CD14-positive monocyte (primary cell): ENCODE measurements around the gene TMEM151B. TPM values are rescaled to one million over a fixed set of nuclear protein-coding genes. Genes with fewer than 3 reads are reported as not detected.

Source experiments
- DNase-seq, 3 donors: peaks; one replicate each; pipeline ENCODE4 v3.0.0-alpha.2; 2011 to 2022
- H2AFZ ChIP-seq: 2 replicates; pipeline ENCODE4 v1.6.0; 2012; ENCODE audit warnings: mild to moderate bottlenecking, low read depth, low read length, inconsistent platforms; ENCODE audit not compliant: insufficient read depth, poor library complexity, severe bottlenecking
- H3K27ac ChIP-seq, 2 donors: 1 replicate in 1 of 2; 2 replicates in 1 of 2; pipeline ENCODE4 v1.5.1; 2012 to 2013; ENCODE audit warnings: low read length in 2 of 2, control low read depth in 1 of 2, inconsistent platforms in 1 of 2, low read depth in 1 of 2, mild to moderate bottlenecking in 1 of 2
- H3K27me3 ChIP-seq, 2 donors: one replicate each; pipeline versions ENCODE4 v1.6.0 to v1.6.1; 2011 to 2013; ENCODE audit warnings: low read length in 2 of 2; ENCODE audit not compliant: control insufficient read depth in 2 of 2, insufficient read depth in 2 of 2
- H3K36me3 ChIP-seq, 2 donors: replicated peaks in 1 of 2; 1 replicate in 1 of 2; 2 replicates in 1 of 2; pipeline versions ENCODE4 v1.5.1 to v1.6.1; 2012 to 2013; ENCODE audit warnings: low read length in 2 of 2, control low read depth in 1 of 2, inconsistent platforms in 1 of 2, mild to moderate bottlenecking in 1 of 2; ENCODE audit not compliant: insufficient read depth in 2 of 2, control insufficient read depth in 1 of 2
- H3K4me1 ChIP-seq, 2 donors: 1 replicate in 1 of 2; 2 replicates in 1 of 2; pipeline versions ENCODE4 v1.5.1 to v1.6.1; 2012 to 2013; ENCODE audit warnings: low read length in 2 of 2, control low read depth in 1 of 2, inconsistent platforms in 1 of 2, mild to moderate bottlenecking in 1 of 2, moderate library complexity in 1 of 2; ENCODE audit not compliant: insufficient read depth in 2 of 2, control insufficient read depth in 1 of 2
- H3K4me2 ChIP-seq: replicated peaks from 2 replicates; pipeline ENCODE3; 2012; ENCODE audit warnings: low read length, moderate library complexity, mild to moderate bottlenecking; ENCODE audit not compliant: poor library complexity, severe bottlenecking; ENCODE audit errors: extremely low read depth
- H3K4me3 ChIP-seq, 3 experiments: fragments of 200-600 bp in 1 of 3; sonication (generic) in 1 of 3; replicated peaks in 1 of 3; 1 replicate in 2 of 3; 2 replicates in 1 of 3; pipeline ENCODE4 v1.5.1; 2011 to 2013; ENCODE audit warnings: low read length in 3 of 3, mild to moderate bottlenecking in 3 of 3, control low read depth in 2 of 3, low read depth in 2 of 3, inconsistent platforms in 1 of 3, moderate library complexity in 1 of 3
- H3K79me2 ChIP-seq: 2 replicates; pipeline ENCODE4 v1.6.0; 2012; ENCODE audit warnings: mild to moderate bottlenecking, control low read depth, inconsistent platforms, low read length, moderate library complexity; ENCODE audit not compliant: insufficient read depth
- H3K9ac ChIP-seq: 2 replicates; pipeline ENCODE4 v1.6.0; 2017; ENCODE audit warnings: low read length, mild to moderate bottlenecking; ENCODE audit not compliant: insufficient read depth, poor library complexity, severe bottlenecking
- H3K9me3 ChIP-seq, 2 donors: replicated peaks in 1 of 2; 1 replicate in 1 of 2; 2 replicates in 1 of 2; pipeline versions ENCODE4 v1.5.1 to v1.6.1; 2012 to 2013; ENCODE audit warnings: low read length in 2 of 2, control low read depth in 1 of 2; ENCODE audit not compliant: control insufficient read depth in 1 of 2, insufficient read depth in 1 of 2
- H4K20me1 ChIP-seq: 2 replicates; pipeline ENCODE4 v1.6.0; 2012; ENCODE audit warnings: mild to moderate bottlenecking, low read length, control low read depth, moderate library complexity; ENCODE audit not compliant: insufficient read depth
- H3K27ac Mint-ChIP-seq, 7 donors: one replicate each; pipeline ENCODE4 v1.8.0; 2020; ENCODE audit warnings: mild to moderate bottlenecking in 7 of 7, mixed read lengths in 7 of 7, moderate library complexity in 6 of 7, inconsistent platforms in 2 of 7
- H3K27me3 Mint-ChIP-seq, 3 donors: one replicate each; pipeline ENCODE4 v1.8.0; 2021 to 2022; ENCODE audit warnings: low read depth in 3 of 3, mild to moderate bottlenecking in 3 of 3, mixed read lengths in 3 of 3, moderate library complexity in 3 of 3, inconsistent platforms in 1 of 3
- H3K36me3 Mint-ChIP-seq, 2 donors: one replicate each; pipeline ENCODE4 v1.8.0; 2020; ENCODE audit warnings: mixed read lengths in 2 of 2, inconsistent platforms in 1 of 2, mild to moderate bottlenecking in 1 of 2
- H3K4me1 Mint-ChIP-seq: one replicate; pipeline ENCODE4 v1.8.0; 2020; ENCODE audit warnings: mild to moderate bottlenecking, mixed read lengths
- H3K4me3 Mint-ChIP-seq, 2 donors: one replicate each; pipeline ENCODE4 v1.8.0; 2020; ENCODE audit warnings: mild to moderate bottlenecking in 2 of 2, mixed read lengths in 2 of 2, moderate library complexity in 1 of 2
- H3K9me3 Mint-ChIP-seq, 7 donors: one replicate each; pipeline ENCODE4 v1.8.0; 2020 to 2022; ENCODE audit warnings: mixed read lengths in 7 of 7, mild to moderate bottlenecking in 6 of 7, moderate library complexity in 6 of 7, inconsistent platforms in 2 of 7
- WGBS: methylation state at CpG from one replicate; pipeline ENCODE4 v1.1.5; 2013; ENCODE audit warnings: missing lambda C conversion rate; ENCODE audit not compliant: insufficient coverage; 5-methylcytosine and 5-hydroxymethylcytosine counted together
- intact Hi-C, 2 donors: fragments of 100-400 bp; cut with micrococcal nuclease; formaldehyde crosslinking; loops; one replicate each; pipeline versions ENCODE4 v1.15.0 to v1.15.1; 2023
- polyA plus RNA-seq, 3 donors: library from polyadenylated mRNA; depleted of rRNA in 1 of 3; unstranded in 2 of 3; stranded (reverse) in 1 of 3; fragments of 300-500 nt in 2 of 3; fragments of >200 nt in 1 of 3; fragmentation: Illumina TruSeq in 2 of 3; gene quantifications; 1 replicate in 2 of 3; 2 replicates in 1 of 3; pipeline ENCODE4 v1.2.3, GENCODE V29; 2012 to 2021
- TF ChIP-seq, protein P1 (sequence below): fragments of 200-600 bp; IDR thresholded peaks from one replicate; pipeline ENCODE4 v1.8.0; 2022; ENCODE audit warnings: antibody characterized with exemption, mild to moderate bottlenecking

The TMEM151B gene
- polyA plus RNA-seq, 3 donors = not detected

DNA sequence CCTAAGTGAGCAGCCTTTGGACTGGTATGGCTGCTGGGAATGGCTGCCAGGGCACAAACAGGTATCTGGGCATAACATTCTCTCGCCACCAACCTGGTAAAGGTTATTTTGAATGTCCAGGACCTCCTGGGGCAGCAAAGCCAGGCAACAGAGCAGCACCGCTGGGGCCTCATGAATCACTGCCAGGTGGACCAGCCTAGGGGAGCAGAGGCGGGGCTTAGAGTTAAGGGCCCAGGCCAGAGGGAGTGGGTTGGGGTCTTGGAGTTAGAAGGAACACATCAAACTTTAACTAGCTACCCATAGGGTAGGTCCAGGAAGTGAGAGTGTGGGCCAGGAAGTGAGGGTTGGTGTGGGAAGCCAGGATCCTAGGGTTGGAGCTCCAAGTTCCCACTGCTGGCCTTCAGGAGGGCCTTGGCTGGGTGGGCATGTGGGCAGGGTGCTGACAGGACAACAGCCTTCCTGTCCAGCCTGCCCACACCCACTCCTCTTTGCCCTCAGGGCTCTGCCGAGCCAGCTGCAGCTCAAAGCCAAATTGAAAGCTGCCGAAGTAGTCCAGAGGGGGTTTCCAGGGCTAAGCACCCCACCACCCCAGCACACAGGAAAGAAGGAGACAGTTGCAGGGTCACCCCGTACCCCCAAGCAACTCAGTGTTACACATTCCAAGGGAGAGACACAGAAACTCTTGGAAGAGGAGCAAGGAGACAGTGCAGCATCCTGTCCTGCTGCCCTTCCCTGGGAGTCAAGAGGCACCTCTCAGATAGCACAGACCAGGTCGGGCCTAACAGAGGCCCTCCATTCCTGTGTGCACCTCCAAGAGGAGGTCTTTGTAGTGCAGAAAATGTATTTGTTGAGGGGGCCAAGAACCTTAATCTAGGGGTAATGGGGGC, 7.5 kb upstream of the TMEM151B start:
- Histone ChIP-seq H3K9ac (peak overlapping the region; percentile 96), H3K9me3 (no peaks in the 10 kb centered on the region), H4K20me1 (peaks cover 76% of the 10 kb centered on the region), H3K27me3 (no peaks in the 10 kb centered on the region), H3K4me2 (peak overlapping the region; percentile 98), H3K4me3 (peak overlapping the region; percentile 75 to 99 (median 90)), H3K36me3 (peaks cover 44 to 48% of the 10 kb centered on the region in 2 donors), H3K79me2 (peaks cover 57% of the 10 kb centered on the region), H3K27ac (peak overlapping the region; percentile 96 to 99), H2AFZ (no peak overlapping the region), H3K4me1 (peaks cover 45 to 67% of the 10 kb centered on the region in 2 donors)
- 58% methylated on average over 3 of the region's 7 CpGs for WGBS
- H3K36me3 Mint-ChIP-seq = peaks cover 44 to 57% of the 10 kb centered on the region in 2 donors
- H3K4me3 Mint-ChIP-seq = peak overlapping the region; percentile 99
- peaks cover 0 to 6% (median 2%) of the 10 kb centered on the region in 3 donors for H3K27me3 Mint-ChIP-seq
- peak overlapping the region; percentile 98 to 100 (median 99) for H3K27ac Mint-ChIP-seq
- H3K9me3 Mint-ChIP-seq = no peaks in the 10 kb centered on the region
- peaks cover 67% of the 10 kb centered on the region for H3K4me1 Mint-ChIP-seq
- peak in 1 of 3 donors; percentile 38 for DNase-seq
- intact Hi-C loops = loop anchor here in 1 of 2 donors (10.0 kb wide), 1 partner anchor 468 kb away; no protein-coding TSS in a partner anchor
- TF ChIP-seq, protein P1, sequence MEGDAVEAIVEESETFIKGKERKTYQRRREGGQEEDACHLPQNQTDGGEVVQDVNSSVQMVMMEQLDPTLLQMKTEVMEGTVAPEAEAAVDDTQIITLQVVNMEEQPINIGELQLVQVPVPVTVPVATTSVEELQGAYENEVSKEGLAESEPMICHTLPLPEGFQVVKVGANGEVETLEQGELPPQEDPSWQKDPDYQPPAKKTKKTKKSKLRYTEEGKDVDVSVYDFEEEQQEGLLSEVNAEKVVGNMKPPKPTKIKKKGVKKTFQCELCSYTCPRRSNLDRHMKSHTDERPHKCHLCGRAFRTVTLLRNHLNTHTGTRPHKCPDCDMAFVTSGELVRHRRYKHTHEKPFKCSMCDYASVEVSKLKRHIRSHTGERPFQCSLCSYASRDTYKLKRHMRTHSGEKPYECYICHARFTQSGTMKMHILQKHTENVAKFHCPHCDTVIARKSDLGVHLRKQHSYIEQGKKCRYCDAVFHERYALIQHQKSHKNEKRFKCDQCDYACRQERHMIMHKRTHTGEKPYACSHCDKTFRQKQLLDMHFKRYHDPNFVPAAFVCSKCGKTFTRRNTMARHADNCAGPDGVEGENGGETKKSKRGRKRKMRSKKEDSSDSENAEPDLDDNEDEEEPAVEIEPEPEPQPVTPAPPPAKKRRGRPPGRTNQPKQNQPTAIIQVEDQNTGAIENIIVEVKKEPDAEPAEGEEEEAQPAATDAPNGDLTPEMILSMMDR = no peak

DNA sequence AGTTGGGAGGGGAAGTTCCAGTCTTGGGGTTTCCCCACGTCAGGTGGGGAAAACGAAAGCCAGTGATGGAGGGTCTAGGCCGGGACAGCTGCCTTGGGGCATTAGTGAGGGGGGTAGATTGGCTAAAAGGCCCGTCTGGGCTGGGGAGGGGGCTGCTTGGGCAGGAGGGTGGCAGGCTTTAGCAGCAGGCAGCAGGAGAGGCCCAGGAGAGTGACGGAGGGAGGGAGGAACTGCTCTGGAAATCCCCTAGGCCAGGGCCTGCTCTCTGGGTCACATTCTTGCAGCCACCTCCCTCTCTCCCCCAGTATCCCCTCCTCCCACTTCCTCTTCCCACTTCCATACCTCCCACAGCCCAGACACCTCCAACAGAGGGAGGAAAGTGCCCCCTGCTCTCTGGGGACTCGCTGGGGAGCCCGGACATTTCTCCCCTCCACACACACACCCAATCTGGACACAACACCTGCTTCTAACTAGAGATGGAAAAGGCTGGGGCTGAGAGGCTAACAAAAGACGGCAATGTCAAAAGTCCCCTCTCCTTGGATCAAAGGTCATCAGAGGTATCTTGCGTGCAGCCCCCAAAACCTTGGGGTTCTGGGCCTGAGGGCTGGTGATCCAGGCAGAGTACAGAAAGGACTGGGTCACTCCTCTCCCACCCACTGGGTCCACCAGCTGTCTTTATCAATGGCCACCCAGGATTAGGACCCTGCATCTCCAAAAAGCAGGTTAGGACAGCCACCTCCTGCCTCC, 6.7 kb upstream of the TMEM151B start:
- peak; percentile 81 to 91 (median 83) for DNase-seq
- H3K4me3 Mint-ChIP-seq = peak overlapping the region; percentile 99
- Histone ChIP-seq H3K36me3 (peaks cover 41% of the 10 kb centered on the region in 2 donors), H3K27ac (peak overlapping the region; percentile 96 to 99), H3K9me3 (no peaks in the 10 kb centered on the region), H3K27me3 (peaks cover 0 to 7% of the 10 kb centered on the region in 2 donors), H3K4me2 (peak overlapping the region; percentile 98), H4K20me1 (peaks cover 68% of the 10 kb centered on the region), H3K79me2 (peaks cover 57% of the 10 kb centered on the region), H2AFZ (no peak overlapping the region), H3K9ac (peak overlapping the region; percentile 96), H3K4me1 (peaks cover 37 to 59% of the 10 kb centered on the region in 2 donors), H3K4me3 (peak overlapping the region; percentile 75 to 99 (median 90))
- H3K4me1 Mint-ChIP-seq = peaks cover 59% of the 10 kb centered on the region
- intact Hi-C loops = loop anchor here in 1 of 2 donors (10.0 kb wide), 1 partner anchor 469 kb away; no protein-coding TSS in a partner anchor
- H3K9me3 Mint-ChIP-seq = no peaks in the 10 kb centered on the region
- peaks cover 3 to 11% (median 8%) of the 10 kb centered on the region in 3 donors for H3K27me3 Mint-ChIP-seq
- H3K36me3 Mint-ChIP-seq = peaks cover 41 to 50% of the 10 kb centered on the region in 2 donors
- peak overlapping the region; percentile 98 to 100 (median 99) for H3K27ac Mint-ChIP-seq
- TF ChIP-seq, protein P1 = no peak
- WGBS = 0% methylated on average over 6 of the region's 9 CpGs
